Vagina (tissue), 2 donors: ENCODE results near the gene SEPTIN1. TPM values are rescaled to one million over a fixed set of nuclear protein-coding genes. Genes with fewer than 3 reads are reported as not detected.

Source experiments
- DNase-seq, 2 donors: peaks; one replicate each; pipeline ENCODE4 v3.0.0-alpha.2; 2017; ENCODE audit errors: extremely low spot score in 2 of 2
- H3K27ac ChIP-seq: fragments of 200-600 bp; sonication (generic); one replicate; pipeline ENCODE4 v1.5.1; 2019
- H3K27me3 ChIP-seq: fragments of 200-600 bp; sonication (generic); one replicate; pipeline ENCODE4 v1.5.1; 2019
- H3K36me3 ChIP-seq, 2 donors: fragments of 200-600 bp; sonication (generic); one replicate each; pipeline ENCODE4 v1.5.1; 2017 to 2019
- H3K4me1 ChIP-seq: fragments of 200-600 bp; sonication (generic); one replicate; pipeline ENCODE4 v1.5.1; 2019
- H3K4me3 ChIP-seq, 2 donors: fragments of 200-600 bp; sonication (generic); 1 replicate in 1 of 2; 2 replicates in 1 of 2; pipeline ENCODE4 v1.5.1; 2016 to 2019
- H3K9me3 ChIP-seq: fragments of 200-600 bp; sonication (generic); one replicate; pipeline ENCODE4 v1.5.1; 2019
- POLR2A ChIP-seq, 2 donors: fragments of 450-650 bp; IDR thresholded peaks; one replicate each; pipeline ENCODE4 v1.6.1; 2017; ENCODE audit warnings: antibody characterized with exemption in 2 of 2, mild to moderate bottlenecking in 2 of 2, moderate library complexity in 2 of 2
- POLR2AphosphoS5 ChIP-seq, 2 donors: sonication (generic); formaldehyde crosslinking; IDR thresholded peaks; one replicate each; pipeline ENCODE4 v1.9.0; 2017; ENCODE audit warnings: antibody characterized with exemption in 2 of 2, mild to moderate bottlenecking in 2 of 2, low read depth in 1 of 2; ENCODE audit not compliant: insufficient read depth in 1 of 2
- intact Hi-C: fragments of 100-400 bp; cut with DNase I; formaldehyde crosslinking; loops from one replicate; pipeline ENCODE4 v1.15.1; 2023
- total RNA-seq: library from RNA; depleted of rRNA; stranded (reverse); fragments of >200 nt; gene quantifications from one replicate; pipeline ENCODE4 v1.2.3, GENCODE V29; 2016
- TF ChIP-seq, protein P1 (sequence below), 3 experiments: fragments of 450-650 bp in 2 of 3; fragments of 200-600 bp in 1 of 3; sonication (generic) in 1 of 3; IDR thresholded peaks; one replicate each; pipeline ENCODE4 v1.5.1; 2017 to 2019; ENCODE audit warnings: antibody characterized with exemption in 3 of 3, mild to moderate bottlenecking in 2 of 3, moderate library complexity in 2 of 3

The SEPTIN1 gene
- total RNA-seq, 1 donor from 2014 or later: 3.7 TPM

DNA sequence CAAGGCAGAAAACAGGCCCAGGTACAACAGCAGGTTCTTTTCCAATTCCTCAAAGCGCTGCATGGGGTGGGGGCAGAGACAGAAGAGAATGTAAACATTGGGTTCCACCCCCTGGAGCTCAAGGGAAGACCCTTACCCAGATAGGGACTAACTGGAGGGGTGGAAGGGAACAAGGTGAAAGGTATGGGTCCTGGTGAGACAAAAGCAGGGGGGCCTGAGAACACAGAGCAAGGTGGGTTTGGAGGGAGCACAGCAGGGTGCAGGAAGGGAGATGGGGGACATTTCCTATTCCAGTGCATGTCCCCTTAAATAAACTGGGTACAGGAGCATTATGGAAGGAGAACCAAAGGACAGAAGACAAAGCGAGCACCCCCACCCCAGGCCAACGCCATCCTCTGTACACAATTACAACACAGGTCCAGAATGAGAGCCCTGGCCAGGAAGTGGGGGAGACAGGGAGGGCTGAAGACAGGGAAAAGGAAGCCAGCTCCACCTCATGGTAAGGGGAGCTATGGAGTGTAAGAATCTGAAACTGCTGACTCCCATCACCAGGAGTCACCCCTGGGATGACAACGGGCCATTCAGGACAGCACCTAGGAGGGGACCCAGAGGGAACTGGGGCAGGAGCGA lies 25.2 kb downstream of the SEPTIN1 start:
- peaks cover 0 to 38% of the 10 kb centered on the region in 2 donors for H3K36me3 ChIP-seq
- H3K4me3 ChIP-seq: no peak overlapping the region
- H3K9me3 ChIP-seq: no peaks in the 10 kb centered on the region
- H3K4me1 ChIP-seq: peaks cover 42% of the 10 kb centered on the region
- intact Hi-C loops: no loop called here
- no peak for TF ChIP-seq POLR2A (IDR thresholded peaks at IDR 0.05)
- no peak for TF ChIP-seq POLR2AphosphoS5 (IDR thresholded peaks at IDR 0.05; ENCODE audit: insufficient read depth in 1 of 2, low read depth in 1 of 2)
- TF ChIP-seq, protein P1, sequence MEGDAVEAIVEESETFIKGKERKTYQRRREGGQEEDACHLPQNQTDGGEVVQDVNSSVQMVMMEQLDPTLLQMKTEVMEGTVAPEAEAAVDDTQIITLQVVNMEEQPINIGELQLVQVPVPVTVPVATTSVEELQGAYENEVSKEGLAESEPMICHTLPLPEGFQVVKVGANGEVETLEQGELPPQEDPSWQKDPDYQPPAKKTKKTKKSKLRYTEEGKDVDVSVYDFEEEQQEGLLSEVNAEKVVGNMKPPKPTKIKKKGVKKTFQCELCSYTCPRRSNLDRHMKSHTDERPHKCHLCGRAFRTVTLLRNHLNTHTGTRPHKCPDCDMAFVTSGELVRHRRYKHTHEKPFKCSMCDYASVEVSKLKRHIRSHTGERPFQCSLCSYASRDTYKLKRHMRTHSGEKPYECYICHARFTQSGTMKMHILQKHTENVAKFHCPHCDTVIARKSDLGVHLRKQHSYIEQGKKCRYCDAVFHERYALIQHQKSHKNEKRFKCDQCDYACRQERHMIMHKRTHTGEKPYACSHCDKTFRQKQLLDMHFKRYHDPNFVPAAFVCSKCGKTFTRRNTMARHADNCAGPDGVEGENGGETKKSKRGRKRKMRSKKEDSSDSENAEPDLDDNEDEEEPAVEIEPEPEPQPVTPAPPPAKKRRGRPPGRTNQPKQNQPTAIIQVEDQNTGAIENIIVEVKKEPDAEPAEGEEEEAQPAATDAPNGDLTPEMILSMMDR (IDR thresholded peaks at IDR 0.05): no peak
- no peak for DNase-seq
- no peaks in the 10 kb centered on the region for H3K27me3 ChIP-seq
- H3K27ac ChIP-seq: no peak overlapping the region

DNA sequence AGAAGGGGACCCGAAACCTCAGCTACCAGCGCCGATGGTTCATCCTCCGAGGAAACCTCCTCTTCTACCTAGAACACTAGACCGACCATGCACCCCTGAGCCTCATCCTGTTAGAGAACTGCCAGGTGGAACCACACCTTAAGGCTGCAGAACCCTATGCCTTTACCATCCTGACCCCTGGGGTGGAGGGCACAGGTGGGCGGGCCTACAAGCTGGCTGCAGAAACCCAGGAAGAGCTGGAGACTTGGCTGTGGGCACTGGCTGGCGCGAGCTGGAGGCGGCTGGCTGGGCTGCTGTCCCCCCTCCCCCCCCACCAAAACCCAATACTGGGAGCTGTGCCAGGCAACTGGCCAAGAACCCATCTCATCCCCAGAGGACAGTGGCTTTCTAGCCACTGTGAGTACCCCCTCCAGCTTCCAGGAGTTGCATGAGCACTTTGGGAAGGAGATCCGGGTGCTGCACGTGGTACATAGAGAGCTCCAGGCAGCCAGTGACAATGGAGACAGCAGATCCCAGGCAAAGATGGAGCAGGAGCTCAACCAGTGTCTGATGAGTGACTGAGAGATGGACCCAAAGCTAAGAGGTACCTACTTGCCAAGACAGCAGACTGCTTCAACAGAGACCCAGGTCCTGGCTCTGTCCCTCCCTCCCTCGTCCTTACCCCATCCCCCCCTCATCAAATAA lies 25.8 kb downstream of the SEPTIN1 start:
- peaks cover 48% of the 10 kb centered on the region for H3K4me1 ChIP-seq
- peaks cover 0 to 36% of the 10 kb centered on the region in 2 donors for H3K36me3 ChIP-seq
- TF ChIP-seq, protein P1 (IDR thresholded peaks at IDR 0.05): no peak
- TF ChIP-seq POLR2AphosphoS5 (IDR thresholded peaks at IDR 0.05; ENCODE audit: insufficient read depth in 1 of 2, low read depth in 1 of 2) (no peak), POLR2A (IDR thresholded peaks at IDR 0.05) (no peak)
- peak overlapping the region in 1 of 2 donors; percentile 100 for H3K4me3 ChIP-seq
- peak in 1 of 2 donors; percentile 86 for DNase-seq
- peak overlapping the region; percentile 92 for H3K27ac ChIP-seq
- no peaks in the 10 kb centered on the region for H3K27me3 ChIP-seq
- intact Hi-C loops: no loop called here
- H3K9me3 ChIP-seq: no peaks in the 10 kb centered on the region

DNA sequence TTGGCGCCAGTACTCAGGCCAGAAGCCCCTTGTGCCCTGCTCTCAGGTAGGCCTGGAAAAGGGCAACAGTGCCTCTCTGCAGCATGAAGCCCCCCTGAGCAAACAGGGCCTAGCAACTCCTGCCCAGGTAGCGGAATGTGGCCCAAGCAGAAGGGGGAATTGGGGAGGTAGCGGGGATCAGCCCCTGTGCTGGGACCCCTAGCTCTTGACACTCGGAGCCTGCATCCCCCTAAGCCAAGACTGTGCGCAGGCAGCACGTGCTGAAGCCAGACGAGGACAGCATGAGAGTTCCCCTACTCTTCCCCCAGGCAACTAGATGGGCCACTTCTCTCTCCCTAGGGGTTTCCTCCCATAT lies 26.4 kb downstream of the SEPTIN1 start:
- Histone ChIP-seq H3K27ac (peak overlapping the region; percentile 92), H3K36me3 (peaks cover 0 to 42% of the 10 kb centered on the region in 2 donors), H3K9me3 (no peaks in the 10 kb centered on the region), H3K4me3 (peak overlapping the region; percentile 96 to 100), H3K4me1 (peaks cover 51% of the 10 kb centered on the region), H3K27me3 (no peaks in the 10 kb centered on the region)
- TF ChIP-seq, protein P1 (IDR thresholded peaks at IDR 0.05): no peak
- TF ChIP-seq POLR2AphosphoS5 (IDR thresholded peaks at IDR 0.05; ENCODE audit: insufficient read depth in 1 of 2, low read depth in 1 of 2) (no peak), POLR2A (IDR thresholded peaks at IDR 0.05) (no peak)
- DNase-seq: peak in 1 of 2 donors; percentile 91
- intact Hi-C loops: no loop called here

DNA sequence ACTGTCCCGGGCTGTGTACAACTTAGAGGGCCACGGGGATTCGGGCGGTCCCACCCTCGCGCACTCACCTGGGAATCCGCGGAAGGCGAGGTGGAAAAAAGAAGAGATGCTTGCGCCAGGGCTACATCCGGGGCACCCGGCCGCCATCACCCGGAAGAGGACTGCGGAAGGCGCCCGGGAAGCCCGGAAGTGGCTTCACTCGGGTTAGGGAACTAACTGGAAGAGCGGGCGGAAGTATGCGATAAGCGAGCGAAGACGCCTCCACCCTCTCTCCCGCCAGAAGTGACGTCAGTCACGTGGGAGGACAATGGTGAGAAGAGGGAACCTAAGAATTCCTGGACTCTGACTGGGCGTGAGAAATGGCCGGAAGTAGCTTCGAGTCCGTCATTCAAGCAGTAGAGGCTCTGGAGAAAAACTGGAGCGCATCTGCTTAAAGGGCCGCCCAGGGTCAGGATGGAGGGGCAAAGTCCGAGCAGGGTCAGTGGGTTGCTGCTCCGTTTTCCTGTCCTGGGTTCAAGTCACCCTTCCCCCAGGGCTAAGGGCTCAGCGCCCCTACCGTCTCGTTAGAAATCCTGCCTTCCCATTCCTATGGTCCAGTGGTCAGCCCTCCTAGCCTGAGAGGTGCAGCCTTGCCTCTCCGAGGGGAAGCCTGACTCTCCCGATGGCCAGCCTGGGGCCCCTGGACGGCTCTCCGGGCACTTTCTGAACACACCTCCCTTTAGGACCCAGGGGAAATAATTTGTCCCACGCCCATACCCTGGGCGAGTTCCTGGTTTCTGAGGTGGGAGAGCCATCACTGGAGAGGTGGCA lies 27.0 kb downstream of the SEPTIN1 start, which contains the start of gene CD2BP2:
Gene CD2BP2 (minus strand): TSS at position 165 of the 810 bp plus-strand sequence. CDS start 627 bp downstream, outside the sequence.
- peak in 1 of 2 donors; percentile 99 for DNase-seq
- Histone ChIP-seq H3K4me3 (peak within 1 kb of the TSS; percentile 96 to 100), H3K4me1 (peaks cover 51% of the 10 kb centered on the region), H3K27ac (peak within 1 kb of the TSS; percentile 92), H3K9me3 (no peaks in the 10 kb centered on the region), H3K36me3 (peaks cover 0 to 44% of the 10 kb centered on the region in 2 donors), H3K27me3 (no peaks in the 10 kb centered on the region)
- TF ChIP-seq, protein P1 (IDR thresholded peaks at IDR 0.05): no peak
- peak; percentile 94 to 98 for TF ChIP-seq POLR2AphosphoS5 (IDR thresholded peaks at IDR 0.05; ENCODE audit: insufficient read depth in 1 of 2, low read depth in 1 of 2)
- TF ChIP-seq POLR2A (IDR thresholded peaks at IDR 0.05): peak; percentile 17 to 25
- intact Hi-C loops: no loop called here
